HEK293 (cell line): ENCODE measurements around the gene PERM1.

Experiments
- CTCF ChIA-PET: fragments of 350-600 bp; formaldehyde crosslinking; extraction: SDS; loops from one replicate; lab custom pipeline; 2021; ENCODE audit warnings: antibody characterized with exemption; lab: Yijun Ruan, JAX
- POLR2A ChIA-PET: fragments of 300-600 bp; formaldehyde crosslinking; extraction: SDS; loops from one replicate; lab custom pipeline; 2020; ENCODE audit warnings: antibody characterized with exemption, inconsistent platforms; lab: Yijun Ruan, JAX
- H3K27ac ChIP-seq: fragments of 200-500 bp; sonication (Bioruptor generic); 2 replicates; pipeline ENCODE4 v1.5.1; 2014; ENCODE audit warnings: low read depth, low read length, control low read depth, inconsistent platforms; ENCODE audit errors: extremely low read depth
- H3K36me3 ChIP-seq, 2 experiments: fragments of 200-500 bp in 1 of 2; sonication (Bioruptor generic) in 1 of 2; 1 replicate in 1 of 2; 2 replicates in 1 of 2; pipeline ENCODE4 v1.5.1; 2014 to 2017; ENCODE audit warnings: inconsistent platforms in 2 of 2, low read length in 2 of 2; ENCODE audit not compliant: control insufficient read depth in 2 of 2, insufficient read depth in 1 of 2
- H3K4me1 ChIP-seq: fragments of 200-500 bp; sonication (Bioruptor generic); 2 replicates; pipeline ENCODE4 v1.5.1; 2014; ENCODE audit warnings: mild to moderate bottlenecking, low read length, inconsistent platforms; ENCODE audit not compliant: control insufficient read depth, insufficient read depth
- H3K4me3 ChIP-seq: 2 replicates; pipeline ENCODE4 v1.5.1; 2011; ENCODE audit warnings: low read depth, mild to moderate bottlenecking, control low read depth, low read length, moderate library complexity
- H3K9me3 ChIP-seq: fragments of 200-500 bp; sonication (Bioruptor generic); 2 replicates; pipeline ENCODE4 v1.5.1; 2014; ENCODE audit warnings: low read depth, low read length, inconsistent platforms; ENCODE audit not compliant: control insufficient read depth, insufficient read depth
- BCL11A ChIP-seq: fragments of 450-650 bp; formaldehyde crosslinking; IDR thresholded peaks from 2 replicates; pipeline ENCODE4 v1.5.1; 2016; ENCODE audit warnings: low read depth, missing biosample characterization, missing genetic modification characterization
- BCL11B ChIP-seq: fragments of 450-650 bp; formaldehyde crosslinking; IDR thresholded peaks from 2 replicates; pipeline ENCODE4 v1.5.1; 2016; ENCODE audit warnings: low read depth, missing biosample characterization, missing genetic modification characterization
- EGR2 ChIP-seq: fragments of 450-650 bp; formaldehyde crosslinking; IDR thresholded peaks from 2 replicates; pipeline ENCODE4 v1.5.1; 2016; ENCODE audit warnings: low read depth, missing biosample characterization, missing genetic modification characterization
- GLIS2 ChIP-seq: fragments of 450-650 bp; formaldehyde crosslinking; IDR thresholded peaks from 2 replicates; pipeline ENCODE4 v1.5.1; 2016; ENCODE audit warnings: missing biosample characterization, missing genetic modification characterization
- KLF1 ChIP-seq: fragments of 450-650 bp; formaldehyde crosslinking; IDR thresholded peaks from 2 replicates; pipeline ENCODE4 v1.5.1; 2016; ENCODE audit warnings: missing biosample characterization, missing genetic modification characterization
- KLF10 ChIP-seq: fragments of 450-650 bp; IDR thresholded peaks from 2 replicates; pipeline ENCODE4 v1.5.1; 2018; ENCODE audit warnings: missing biosample characterization, mild to moderate bottlenecking, missing genetic modification characterization
- KLF8 ChIP-seq: fragments of 450-650 bp; formaldehyde crosslinking; IDR thresholded peaks from 2 replicates; pipeline ENCODE4 v1.5.1; 2016; ENCODE audit warnings: missing biosample characterization, missing genetic modification characterization
- OVOL3 ChIP-seq: fragments of 450-650 bp; formaldehyde crosslinking; IDR thresholded peaks from 2 replicates; pipeline ENCODE4 v1.5.1; 2016; ENCODE audit warnings: missing biosample characterization, missing genetic modification characterization
- PATZ1 ChIP-seq: fragments of 450-650 bp; formaldehyde crosslinking; IDR thresholded peaks from 2 replicates; pipeline ENCODE4 v1.5.1; 2016; ENCODE audit warnings: missing biosample characterization, missing genetic modification characterization
- SCRT2 ChIP-seq: fragments of 450-650 bp; formaldehyde crosslinking; IDR thresholded peaks from 2 replicates; pipeline ENCODE4 v1.5.1; 2016; ENCODE audit warnings: missing biosample characterization, missing genetic modification characterization
- SP2 ChIP-seq: fragments of 450-650 bp; formaldehyde crosslinking; IDR thresholded peaks from 2 replicates; pipeline ENCODE4 v1.5.1; 2016; ENCODE audit warnings: missing biosample characterization, missing genetic modification characterization
- ZBTB1 ChIP-seq: fragments of 450-650 bp; formaldehyde crosslinking; IDR thresholded peaks from 2 replicates; pipeline ENCODE4 v1.5.1; 2016; ENCODE audit warnings: missing biosample characterization, missing genetic modification characterization
- ZBTB26 ChIP-seq: fragments of 450-650 bp; formaldehyde crosslinking; optimal IDR thresholded peaks from 2 replicates; pipeline ENCODE3; 2016; ENCODE audit warnings: missing biosample characterization, mild to moderate bottlenecking, missing genetic modification characterization
- ZBTB7A ChIP-seq: fragments of 450-650 bp; formaldehyde crosslinking; IDR thresholded peaks from 2 replicates; pipeline ENCODE4 v1.5.1; 2016; ENCODE audit warnings: low read depth, missing biosample characterization, missing genetic modification characterization
- ZBTB8A ChIP-seq: fragments of 450-650 bp; formaldehyde crosslinking; IDR thresholded peaks from 2 replicates; pipeline ENCODE4 v1.5.1; 2016; ENCODE audit warnings: missing biosample characterization, missing genetic modification characterization
- ZFHX2 ChIP-seq: fragments of 450-650 bp; formaldehyde crosslinking; conservative IDR thresholded peaks from 2 replicates; pipeline ENCODE4 v1.5.1; 2016; ENCODE audit warnings: missing biosample characterization, missing genetic modification characterization
- ZNF23 ChIP-seq: fragments of 450-650 bp; formaldehyde crosslinking; IDR thresholded peaks from 2 replicates; pipeline ENCODE4 v1.5.1; 2016; ENCODE audit warnings: missing biosample characterization, missing genetic modification characterization, borderline replicate concordance
- ZNF596 ChIP-seq: fragments of 450-650 bp; IDR thresholded peaks from 2 replicates; pipeline ENCODE4 v1.5.0; 2018; ENCODE audit warnings: missing biosample characterization, mild to moderate bottlenecking, missing genetic modification characterization, moderate library complexity
- ZNF677 ChIP-seq: fragments of 450-650 bp; IDR thresholded peaks from 2 replicates; pipeline ENCODE4 v1.5.0; 2018; ENCODE audit warnings: missing biosample characterization, mild to moderate bottlenecking, missing genetic modification characterization, moderate library complexity
- ZNF776 ChIP-seq: fragments of 450-650 bp; formaldehyde crosslinking; IDR thresholded peaks from 2 replicates; pipeline ENCODE4 v1.5.0; 2017; ENCODE audit warnings: missing biosample characterization, missing genetic modification characterization, borderline replicate concordance
- ZNF777 ChIP-seq: fragments of 450-650 bp; formaldehyde crosslinking; IDR thresholded peaks from 2 replicates; pipeline ENCODE4 v1.5.1; 2017; ENCODE audit warnings: missing biosample characterization, missing genetic modification characterization, borderline replicate concordance
- ZXDB ChIP-seq: fragments of 450-650 bp; formaldehyde crosslinking; IDR thresholded peaks from 2 replicates; pipeline ENCODE4 v1.5.1; 2016; ENCODE audit warnings: missing biosample characterization, missing genetic modification characterization
- TF ChIP-seq, protein P1 (sequence below): fragments of 450-650 bp; formaldehyde crosslinking; IDR thresholded peaks from 2 replicates; pipeline ENCODE4 v1.5.1; 2017; ENCODE audit warnings: missing biosample characterization, missing genetic modification characterization
- TF ChIP-seq, protein P2 (sequence below): fragments of 450-650 bp; formaldehyde crosslinking; IDR thresholded peaks from 2 replicates; pipeline ENCODE4 v1.5.1; 2016; ENCODE audit warnings: missing biosample characterization, missing genetic modification characterization
- TF ChIP-seq, protein P3 (sequence below): fragments of 450-650 bp; formaldehyde crosslinking; IDR thresholded peaks from 2 replicates; pipeline ENCODE4 v1.5.1; 2016; ENCODE audit warnings: missing biosample characterization, missing genetic modification characterization

PERM1 gene

GRCh38 chr1:999725-1000356 lies 17.9 kb upstream of the PERM1 start, which contains the start of gene HES4 (continued):
- TF ChIP-seq KLF8 (tag by site-specific recombination) = peak; percentile 6; the same call in 1 of the 2 replicates
- TF ChIP-seq OVOL3 = no peak
- TF ChIP-seq ZFHX2 (tag by site-specific recombination) = peak; percentile 90
- TF ChIP-seq KLF1 (tag by site-specific recombination) = peak; percentile 65
- TF ChIP-seq ZNF677 (tag by site-specific recombination) = peak; percentile 29; the same call in 1 of the 2 replicates
- TF ChIP-seq, protein P1, sequence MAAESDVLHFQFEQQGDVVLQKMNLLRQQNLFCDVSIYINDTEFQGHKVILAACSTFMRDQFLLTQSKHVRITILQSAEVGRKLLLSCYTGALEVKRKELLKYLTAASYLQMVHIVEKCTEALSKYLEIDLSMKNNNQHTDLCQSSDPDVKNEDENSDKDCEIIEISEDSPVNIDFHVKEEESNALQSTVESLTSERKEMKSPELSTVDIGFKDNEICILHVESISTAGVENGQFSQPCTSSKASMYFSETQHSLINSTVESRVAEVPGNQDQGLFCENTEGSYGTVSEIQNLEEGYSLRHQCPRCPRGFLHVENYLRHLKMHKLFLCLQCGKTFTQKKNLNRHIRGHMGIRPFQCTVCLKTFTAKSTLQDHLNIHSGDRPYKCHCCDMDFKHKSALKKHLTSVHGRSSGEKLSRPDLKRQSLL (tag by site-specific recombination) = peak; percentile 58
- TF ChIP-seq PATZ1 (tag by site-specific recombination) = 0 out of 2 replicates have a peak, but pooled peaks have one; percentile 8
- TF ChIP-seq ZNF596 (tag by site-specific recombination) = no peak
- TF ChIP-seq ZBTB1 (tag by site-specific recombination) = no peak
- no peak for TF ChIP-seq ZNF23
- TF ChIP-seq KLF10 (tag by site-specific recombination) = peak; percentile 86; the same call in 1 of the 2 replicates

DNA sequence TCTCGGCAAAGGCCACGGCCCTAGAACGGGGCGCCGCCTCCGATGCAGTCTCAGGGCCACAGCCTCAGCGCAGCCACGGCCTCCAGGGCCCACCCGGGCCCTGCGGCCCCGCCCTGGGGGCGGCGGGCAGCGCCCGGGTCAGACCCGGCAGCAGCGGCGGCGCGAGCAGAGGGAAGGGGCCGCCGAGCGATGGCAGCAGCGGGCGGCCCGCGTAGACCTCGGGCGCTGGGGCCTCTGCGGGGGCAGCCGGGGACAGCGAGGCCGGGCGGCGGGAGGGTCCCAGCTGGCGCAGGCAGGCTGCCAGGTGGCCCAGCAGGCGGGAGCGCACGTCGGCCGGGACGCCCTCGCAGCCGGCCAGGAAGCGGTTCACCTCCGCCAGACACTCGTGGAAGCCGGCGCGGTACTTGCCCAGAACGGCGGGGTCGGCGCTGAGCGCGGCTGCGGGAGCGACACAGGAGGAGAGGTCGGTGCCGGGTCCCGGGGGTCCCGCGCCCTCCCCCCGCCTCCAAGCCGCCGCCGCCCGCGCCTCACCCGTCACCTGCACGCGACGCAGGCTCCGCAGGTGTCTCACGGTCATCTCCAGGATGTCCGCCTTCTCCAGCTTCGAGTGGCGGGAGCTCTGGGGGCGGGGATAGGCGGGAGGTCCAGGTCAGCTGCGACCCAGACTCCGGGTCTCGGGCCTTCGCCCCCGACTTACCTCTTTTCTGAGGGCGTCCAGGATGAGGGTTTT lies 17.3 kb upstream of the PERM1 start:
- CTCF ChIA-PET = interaction anchor here (0.7 kb wide), 1 partner anchor 65 kb away, joined by 3 read pairs; no protein-coding TSS in a partner anchor
- TF ChIP-seq ZNF777 (tag by site-specific recombination) (no peak), ZBTB26 (tag by site-specific recombination) (peak; percentile 77), BCL11B (0 out of 2 replicates have a peak, but pooled peaks have one; percentile 60), ZXDB (no peak), BCL11A (tag by site-specific recombination) (peak; percentile 64; the same call in 1 of the 2 replicates), ZNF776 (tag by site-specific recombination) (0 out of 2 replicates have a peak, but pooled peaks have one; percentile 32), ZBTB8A (tag by site-specific recombination) (peak; percentile 52; the same call in 1 of the 2 replicates), EGR2 (tag by site-specific recombination) (peak; percentile 59), ZFHX2 (tag by site-specific recombination) (peak; percentile 73), ZBTB7A (tag by site-specific recombination) (peak; percentile 70; the same call in 1 of the 2 replicates), SCRT2 (tag by site-specific recombination) (peak; percentile 77), ZNF677 (tag by site-specific recombination) (0 out of 2 replicates have a peak, but pooled peaks have one; percentile 1), PATZ1 (tag by site-specific recombination) (0 out of 2 replicates have a peak, but pooled peaks have one; percentile 20), KLF8 (tag by site-specific recombination) (peak; percentile 69), GLIS2 (tag by site-specific recombination) (peak; percentile 19; the same call in 1 of the 2 replicates), SP2 (tag by site-specific recombination) (peak; percentile 54)
- TF ChIP-seq, protein P2, sequence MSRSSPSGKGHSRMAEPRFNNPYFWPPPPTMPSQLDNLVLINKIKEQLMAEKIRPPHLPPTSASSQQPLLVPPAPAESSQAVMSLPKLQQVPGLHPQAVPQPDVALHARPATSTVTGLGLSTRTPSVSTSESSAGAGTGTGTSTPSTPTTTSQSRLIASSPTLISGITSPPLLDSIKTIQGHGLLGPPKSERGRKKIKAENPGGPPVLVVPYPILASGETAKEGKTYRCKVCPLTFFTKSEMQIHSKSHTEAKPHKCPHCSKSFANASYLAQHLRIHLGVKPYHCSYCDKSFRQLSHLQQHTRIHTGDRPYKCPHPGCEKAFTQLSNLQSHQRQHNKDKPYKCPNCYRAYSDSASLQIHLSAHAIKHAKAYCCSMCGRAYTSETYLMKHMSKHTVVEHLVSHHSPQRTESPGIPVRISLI (tag by site-specific recombination) = no peak
- TF ChIP-seq, protein P3, sequence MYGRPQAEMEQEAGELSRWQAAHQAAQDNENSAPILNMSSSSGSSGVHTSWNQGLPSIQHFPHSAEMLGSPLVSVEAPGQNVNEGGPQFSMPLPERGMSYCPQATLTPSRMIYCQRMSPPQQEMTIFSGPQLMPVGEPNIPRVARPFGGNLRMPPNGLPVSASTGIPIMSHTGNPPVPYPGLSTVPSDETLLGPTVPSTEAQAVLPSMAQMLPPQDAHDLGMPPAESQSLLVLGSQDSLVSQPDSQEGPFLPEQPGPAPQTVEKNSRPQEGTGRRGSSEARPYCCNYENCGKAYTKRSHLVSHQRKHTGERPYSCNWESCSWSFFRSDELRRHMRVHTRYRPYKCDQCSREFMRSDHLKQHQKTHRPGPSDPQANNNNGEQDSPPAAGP (tag by site-specific recombination) = 0 out of 2 replicates have a peak, but pooled peaks have one; percentile 30

More for the DNA sequence above, 17.3 kb upstream of the PERM1 start:
- H3K27ac ChIP-seq = peak overlapping the region; percentile 97
- H3K9me3 ChIP-seq = no peaks in the 10 kb centered on the region
- POLR2A ChIA-PET = interaction anchor here (0.5 to 6.5 kb wide), 11 partner anchors 14 to 319 kb away, joined by 3 to 44 read pairs (median 4); partner anchors contain the start of genes AGRN, C1orf159, ISG15 and PLEKHN1
- 0 out of 2 replicates have a peak, but pooled peaks cover 3% of the 10 kb centered on the region for H3K4me1 ChIP-seq
- peaks cover 0 to 35% of the 10 kb centered on the region in 2 experiments; a peak in 2 of 3 replicates for H3K36me3 ChIP-seq
- H3K4me3 ChIP-seq = peak overlapping the region; percentile 74
